Astrocyte of the spinal cord (primary cell): ENCODE results near the gene C1S.
A peak's percentile ranks its signal among the peaks of the same experiment; 100 is the strongest.
"Not testable (repeated sequence)": the region's sequence is repeated elsewhere in the genome, so short reads cannot be mapped to it uniquely, and the experiment has no call there.

ENCODE experiments used
- DNase-seq: peaks from one replicate; pipeline ENCODE4 v3.0.0; 2011; ENCODE audit warnings: low read depth, low spot score
- H3K4me3 ChIP-seq: 2 replicates; pipeline ENCODE4 v1.5.1; 2011; ENCODE audit warnings: low read depth, mild to moderate bottlenecking, low read length, moderate library complexity
- in situ Hi-C: cut with HindIII; loops from 2 replicates; pipeline ENCODE4 v1.10.0; 2017; ENCODE audit warnings: low sequenced_read_pairs
- TF ChIP-seq, protein P1 (sequence below): IDR thresholded peaks from 2 replicates; pipeline ENCODE4 v1.5.1; 2012; ENCODE audit warnings: low read depth, mild to moderate bottlenecking, low read length, inconsistent platforms

The C1S gene

GRCh38 chr12:7103837-7104584, 43.5 kb downstream of the C1S start:
- in situ Hi-C loops: no loop called here
- DNase-seq: no peak
- TF ChIP-seq, protein P1, sequence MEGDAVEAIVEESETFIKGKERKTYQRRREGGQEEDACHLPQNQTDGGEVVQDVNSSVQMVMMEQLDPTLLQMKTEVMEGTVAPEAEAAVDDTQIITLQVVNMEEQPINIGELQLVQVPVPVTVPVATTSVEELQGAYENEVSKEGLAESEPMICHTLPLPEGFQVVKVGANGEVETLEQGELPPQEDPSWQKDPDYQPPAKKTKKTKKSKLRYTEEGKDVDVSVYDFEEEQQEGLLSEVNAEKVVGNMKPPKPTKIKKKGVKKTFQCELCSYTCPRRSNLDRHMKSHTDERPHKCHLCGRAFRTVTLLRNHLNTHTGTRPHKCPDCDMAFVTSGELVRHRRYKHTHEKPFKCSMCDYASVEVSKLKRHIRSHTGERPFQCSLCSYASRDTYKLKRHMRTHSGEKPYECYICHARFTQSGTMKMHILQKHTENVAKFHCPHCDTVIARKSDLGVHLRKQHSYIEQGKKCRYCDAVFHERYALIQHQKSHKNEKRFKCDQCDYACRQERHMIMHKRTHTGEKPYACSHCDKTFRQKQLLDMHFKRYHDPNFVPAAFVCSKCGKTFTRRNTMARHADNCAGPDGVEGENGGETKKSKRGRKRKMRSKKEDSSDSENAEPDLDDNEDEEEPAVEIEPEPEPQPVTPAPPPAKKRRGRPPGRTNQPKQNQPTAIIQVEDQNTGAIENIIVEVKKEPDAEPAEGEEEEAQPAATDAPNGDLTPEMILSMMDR: no peak
- H3K4me3 ChIP-seq: no peak overlapping the region

DNA sequence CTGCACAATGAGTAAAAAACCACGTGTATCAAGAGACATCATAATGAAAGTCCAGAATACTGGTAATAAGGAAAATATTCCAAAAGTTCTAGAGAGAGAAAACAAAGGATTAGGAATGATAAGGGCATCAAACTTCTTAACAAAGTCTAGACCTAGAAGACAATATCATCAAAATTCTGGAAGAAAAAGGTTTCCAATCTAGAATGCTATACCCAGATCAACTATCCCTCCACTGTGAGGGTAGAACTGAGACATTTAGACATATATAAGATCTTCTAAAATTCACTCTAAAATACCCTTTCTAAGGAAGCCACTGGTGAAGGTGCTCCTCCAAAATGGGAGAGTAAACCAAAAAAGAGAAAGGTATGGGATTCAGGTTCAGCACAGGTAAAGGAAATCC, 45.6 kb downstream of the C1S start:
- DNase-seq: no peak
- in situ Hi-C loops: no loop called here
- H3K4me3 ChIP-seq: no peak overlapping the region
- TF ChIP-seq, protein P1: no peak

GRCh38 chr12:7107181-7107580, 46.7 kb downstream of the C1S start:
- in situ Hi-C loops, H3K4me3 ChIP-seq, DNase-seq: not testable (repeated sequence)

GRCh38 chr12:7107636-7108002, 47.1 kb downstream of the C1S start:
- peak overlapping the region; percentile 67 for H3K4me3 ChIP-seq
- no peak for DNase-seq
- in situ Hi-C loops: no loop called here
- TF ChIP-seq, protein P1: no peak

DNA sequence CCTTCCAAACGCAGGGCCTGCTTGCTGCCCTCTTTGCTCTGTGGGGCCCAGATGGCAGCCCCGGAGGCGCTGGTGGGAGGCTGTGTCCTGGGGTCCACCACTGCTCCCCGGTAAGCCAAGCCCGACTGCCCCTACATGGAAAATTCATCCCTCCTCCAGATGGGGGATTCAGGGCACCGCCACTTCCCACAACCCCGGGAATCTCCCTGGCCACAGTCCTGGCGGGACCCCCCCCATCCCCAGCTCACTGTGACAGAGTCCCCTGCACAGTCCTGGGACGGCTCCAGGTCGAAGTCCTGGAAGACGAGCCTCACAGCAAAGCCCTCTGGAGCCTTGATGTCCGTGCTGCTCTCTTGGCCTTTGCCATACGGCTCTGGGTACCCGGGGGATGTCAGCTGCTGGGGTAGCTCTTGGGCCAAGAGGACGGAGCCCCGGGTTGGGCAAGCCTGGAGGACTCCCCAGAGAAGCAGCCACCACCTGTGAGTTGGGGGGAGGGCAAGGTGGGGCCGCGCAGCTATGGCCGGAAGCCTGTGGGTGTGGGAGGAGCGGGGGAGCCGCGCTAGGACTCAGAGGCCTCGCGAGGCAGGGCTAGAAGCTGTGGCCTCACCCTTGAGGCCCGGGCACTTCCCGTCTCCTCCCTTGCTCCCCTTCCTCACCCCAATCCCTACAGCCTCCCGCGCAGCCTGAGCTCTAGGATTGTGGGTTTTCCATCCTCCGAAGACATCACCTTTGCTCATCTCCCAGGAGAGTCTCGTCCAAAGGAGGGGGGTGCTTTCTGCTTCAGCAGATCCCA, 47.7 kb downstream of the C1S start:
- TF ChIP-seq, protein P1: no peak
- in situ Hi-C loops: no loop called here
- peak; percentile 56 for DNase-seq
- H3K4me3 ChIP-seq: peak overlapping the region; percentile 67

GRCh38 chr12:7108796-7109571, 48.5 kb downstream of the C1S start, which contains the start of gene C1RL:
Gene C1RL, minus strand, starts transcription at chr12:7109214. Its CDS starts 34 bp downstream, at chr12:7109180.
- TF ChIP-seq, protein P1: peak; percentile 98
- in situ Hi-C loops: no loop called here
- H3K4me3 ChIP-seq: peak within 1 kb of the TSS; percentile 67
- peak; percentile 82 for DNase-seq
